Effector CD8-positive, alpha-beta T cell (primary cell): Measurements from ENCODE around the gene TSPAN9.

Experiments used
- DNase-seq: peaks from one replicate; lab custom pipeline; 2025; lab: John Stamatoyannopoulos, UW

The TSPAN9 gene

DNA sequence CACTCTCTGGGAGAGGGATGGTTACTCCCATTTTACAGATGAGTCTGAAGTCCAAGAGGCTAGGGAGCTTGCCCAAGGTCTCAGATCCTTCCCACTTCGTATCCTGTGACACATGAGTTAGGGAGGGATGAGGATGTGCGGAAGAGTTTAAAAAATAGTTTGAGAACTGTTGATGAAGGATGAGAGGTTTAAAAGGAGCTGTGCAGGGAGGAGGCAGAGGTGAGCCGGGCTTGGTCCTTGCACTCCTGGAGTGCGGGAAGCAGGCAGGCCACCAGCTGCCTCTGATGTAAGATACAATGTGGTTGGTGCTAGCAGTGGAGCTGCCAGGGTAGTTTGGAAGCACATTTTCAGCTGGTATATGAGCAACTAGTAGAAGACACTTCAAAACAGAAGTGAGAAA lies 46.5 kb downstream of the TSPAN9 start:
- no peak for DNase-seq

DNA sequence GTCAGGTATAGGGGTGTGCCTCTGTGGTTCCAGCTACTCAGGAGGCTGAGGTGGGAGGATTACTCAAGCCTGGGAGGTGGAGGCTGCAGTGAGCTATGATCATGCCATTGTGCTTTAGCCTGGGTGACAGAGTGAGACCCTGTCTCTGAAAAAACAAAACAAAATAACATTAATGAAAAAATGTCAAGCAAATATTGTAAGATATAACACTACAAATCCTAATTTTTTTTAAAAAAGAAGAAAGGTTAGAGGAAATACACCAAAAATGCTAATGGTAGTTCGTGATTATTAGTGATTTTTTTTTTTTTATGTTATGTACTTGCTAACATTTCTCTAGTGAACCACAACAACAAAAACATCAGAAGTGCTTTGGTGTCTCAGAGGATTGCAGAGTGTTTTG lies 47.7 kb downstream of the TSPAN9 start:
- DNase-seq = no peak

DNA sequence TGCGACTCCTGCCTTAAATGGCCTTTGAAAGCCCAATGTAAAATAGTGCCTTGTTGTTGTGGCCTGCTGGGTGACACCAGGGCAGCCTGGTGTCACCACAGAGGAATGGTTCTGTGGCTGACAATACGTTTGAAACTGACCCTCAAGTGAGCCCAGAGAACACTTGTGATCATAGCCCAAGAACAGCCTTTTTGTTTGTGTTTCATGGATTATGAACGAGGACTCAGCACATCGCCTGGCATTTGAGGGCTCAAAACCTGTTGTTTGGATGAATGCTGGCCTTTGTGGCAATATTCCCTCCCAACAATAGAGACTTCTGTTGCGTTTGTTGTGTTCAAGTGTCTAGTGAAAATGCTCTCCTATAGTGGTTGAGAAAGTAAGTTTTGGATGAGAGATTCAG lies 48.5 kb downstream of the TSPAN9 start:
- DNase-seq = no peak

DNA sequence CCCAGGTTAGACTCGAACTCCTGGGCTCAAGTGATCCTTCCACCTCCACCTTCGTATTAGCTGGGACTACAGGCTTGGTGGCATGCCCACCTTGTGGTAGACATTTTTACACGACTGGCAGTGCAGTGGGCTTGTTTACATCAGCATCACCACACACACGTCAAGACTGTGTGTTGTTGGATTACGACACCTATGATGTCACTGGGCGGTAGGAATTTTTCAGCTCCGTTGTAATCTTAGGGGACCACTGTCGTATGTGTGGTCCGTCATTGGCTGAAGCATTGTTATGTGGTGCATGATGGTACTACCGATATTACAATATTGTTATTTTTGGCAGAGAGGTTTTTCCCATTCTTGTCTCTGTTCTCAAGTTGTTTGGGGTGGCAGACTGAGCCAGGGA lies 50.7 kb downstream of the TSPAN9 start:
- DNase-seq = no peak

DNA sequence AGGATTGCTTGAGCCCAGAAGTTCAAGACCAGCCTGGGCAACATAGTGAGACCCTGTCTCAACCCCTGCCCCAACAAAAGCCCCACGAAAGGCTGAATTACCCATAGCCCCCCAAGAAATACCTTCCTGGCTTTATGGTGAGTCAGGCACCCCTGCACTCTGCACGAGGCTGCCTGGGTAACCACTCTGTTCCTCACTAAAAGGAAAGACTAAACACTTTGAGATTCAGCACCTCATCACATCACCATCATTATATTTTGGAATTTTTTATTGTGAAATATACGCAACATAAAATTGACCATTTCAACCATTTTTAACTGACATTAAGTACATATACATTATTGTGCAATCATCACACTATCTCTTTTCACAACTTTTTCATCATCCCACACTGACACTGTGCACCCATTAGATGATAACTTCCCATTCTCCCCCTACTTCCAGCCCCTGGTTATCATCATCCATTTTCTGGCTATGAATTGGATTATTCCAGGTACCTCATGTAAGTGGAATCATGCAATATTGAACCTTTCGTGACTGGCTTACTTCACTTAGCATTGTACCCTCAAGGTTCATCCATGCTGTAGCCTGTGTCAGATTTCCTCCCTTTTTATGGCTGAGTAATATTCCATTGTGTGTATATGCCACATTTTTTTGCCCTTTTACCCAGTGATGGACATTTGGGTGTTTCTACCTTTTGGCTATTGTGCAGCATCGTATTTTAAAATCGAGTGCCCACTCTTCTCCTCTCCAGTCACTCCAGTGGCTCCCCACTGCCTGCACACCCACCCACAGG lies 51.5 kb downstream of the TSPAN9 start:
- no peak for DNase-seq

DNA sequence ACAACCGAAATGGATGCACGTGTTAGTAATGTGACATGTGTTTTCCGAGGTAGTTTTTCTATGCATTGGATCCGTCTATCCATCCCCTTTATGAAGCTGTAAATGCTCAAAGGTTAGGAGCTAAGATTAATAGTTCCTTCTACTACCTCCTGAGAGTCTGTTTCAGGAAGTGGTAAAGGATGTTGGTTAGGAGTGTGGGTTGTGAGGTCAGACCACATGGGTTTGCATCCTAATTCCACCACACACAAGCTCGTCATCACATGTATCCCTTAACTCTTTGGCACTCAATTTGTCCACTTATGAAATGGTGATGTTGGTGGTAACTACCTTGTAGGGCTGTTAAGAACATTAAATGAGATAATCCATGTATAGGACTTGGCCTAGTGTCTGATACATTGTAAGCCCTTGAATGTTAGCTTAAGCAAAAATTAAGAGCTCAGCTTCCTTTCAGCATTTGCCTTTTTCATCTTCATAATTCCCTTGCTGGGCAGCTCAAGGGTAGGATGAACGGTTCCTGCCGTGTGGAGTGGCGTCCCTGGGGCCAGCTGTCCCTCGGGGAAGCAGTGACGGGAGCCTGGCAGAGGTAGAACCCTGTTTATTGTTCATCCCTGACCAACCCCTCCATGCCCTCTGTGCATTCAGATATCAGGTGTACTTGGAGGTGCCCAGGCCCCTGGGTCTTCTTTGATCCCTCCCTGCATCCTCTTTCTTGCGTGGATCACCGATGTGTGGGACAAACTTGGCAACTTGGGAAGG lies 52.3 kb downstream of the TSPAN9 start:
- DNase-seq = no peak

DNA sequence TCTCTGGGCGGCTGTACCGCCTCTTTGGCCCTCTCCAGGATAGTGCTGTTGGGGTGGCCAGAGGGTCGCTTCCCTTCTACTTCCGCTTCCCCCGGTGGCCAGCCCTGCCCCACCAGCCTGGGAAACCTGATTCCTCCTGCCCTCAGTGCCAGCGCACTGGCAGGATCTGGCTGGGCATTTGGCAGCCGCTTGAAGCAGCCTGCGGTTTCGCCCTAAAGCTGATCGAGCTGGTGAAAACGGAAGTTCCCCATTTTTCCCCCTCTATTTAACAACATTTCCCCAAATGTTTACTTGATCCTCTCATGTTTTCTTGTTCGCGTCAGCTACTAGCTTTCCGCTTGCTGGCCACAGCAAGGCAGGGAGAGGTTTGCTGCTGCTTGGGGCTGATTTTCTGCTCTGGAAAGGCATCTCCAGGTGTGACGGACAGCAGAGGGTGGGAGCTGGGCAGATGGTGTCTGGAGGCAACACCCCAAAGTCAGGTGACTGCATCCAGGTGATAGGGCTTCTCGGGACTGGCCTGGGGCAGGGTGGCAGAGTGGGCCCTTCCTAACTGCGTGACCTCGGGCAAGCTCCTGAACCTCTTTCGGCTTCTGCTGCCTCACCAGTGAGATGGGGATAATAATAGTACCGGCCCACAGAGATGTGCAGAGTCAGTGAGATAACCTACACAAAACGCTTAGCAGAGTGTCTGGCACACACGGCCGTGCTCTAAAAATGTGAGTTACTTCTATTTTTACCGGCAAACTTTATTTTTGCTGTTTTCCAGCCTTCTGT lies 53.1 kb downstream of the TSPAN9 start:
- DNase-seq = no peak

DNA sequence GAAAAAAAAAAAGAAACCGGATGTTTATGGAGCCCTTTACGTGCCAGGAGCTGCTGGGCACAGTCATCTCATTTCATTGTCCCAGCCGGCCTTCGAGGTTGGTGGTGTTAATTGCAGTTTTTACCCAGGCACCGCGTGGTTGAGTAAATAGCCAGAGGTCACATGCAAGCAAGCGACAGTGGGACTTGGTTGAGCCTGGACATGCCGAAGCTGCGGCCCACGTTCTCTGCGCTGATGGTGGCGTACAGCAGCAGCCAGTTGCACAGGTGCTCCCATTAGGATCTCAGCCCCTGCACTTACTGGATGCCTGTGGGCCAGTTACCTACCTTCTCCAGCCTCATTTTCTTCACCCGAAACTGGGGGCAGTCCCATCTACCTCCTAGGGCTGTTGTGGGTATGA lies 54.0 kb downstream of the TSPAN9 start:
- no peak for DNase-seq

DNA sequence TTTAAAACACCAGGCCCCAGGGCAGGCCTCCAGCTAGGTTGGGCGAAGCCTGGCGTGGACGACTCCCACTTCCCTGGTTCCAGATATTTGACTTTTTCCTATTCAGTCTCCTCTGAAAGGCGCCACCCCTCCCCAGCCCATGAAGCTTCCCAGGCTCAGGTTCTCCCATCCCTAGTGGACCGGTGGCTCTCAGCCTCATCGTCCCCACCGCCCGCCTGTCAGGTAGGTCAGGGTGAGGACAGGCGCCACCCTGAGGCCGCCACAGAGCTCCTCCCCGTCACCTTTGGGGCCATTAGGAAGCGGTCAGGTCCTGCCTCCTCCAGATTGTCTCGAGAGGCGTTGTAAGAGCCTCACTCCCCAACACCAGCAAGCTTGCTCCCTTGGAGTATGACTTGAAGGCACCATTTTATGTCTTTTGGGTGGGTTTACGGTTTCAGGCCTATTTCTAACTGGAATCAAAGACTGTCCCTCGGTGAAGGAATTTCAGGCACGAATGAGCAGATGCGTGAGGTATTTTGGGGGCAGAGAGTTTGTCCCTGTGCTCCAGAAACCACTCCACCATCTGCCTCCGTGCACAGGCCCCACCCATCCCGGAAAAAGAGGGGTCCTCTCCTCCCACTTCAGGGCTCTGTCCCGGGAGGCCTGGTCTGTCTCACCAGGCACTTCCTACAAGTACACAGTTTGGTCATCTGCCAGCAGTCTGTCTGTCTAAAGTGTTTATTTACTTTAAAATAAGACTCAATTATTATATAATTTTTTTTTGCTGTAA lies 55.6 kb downstream of the TSPAN9 start:
- DNase-seq = no peak

DNA sequence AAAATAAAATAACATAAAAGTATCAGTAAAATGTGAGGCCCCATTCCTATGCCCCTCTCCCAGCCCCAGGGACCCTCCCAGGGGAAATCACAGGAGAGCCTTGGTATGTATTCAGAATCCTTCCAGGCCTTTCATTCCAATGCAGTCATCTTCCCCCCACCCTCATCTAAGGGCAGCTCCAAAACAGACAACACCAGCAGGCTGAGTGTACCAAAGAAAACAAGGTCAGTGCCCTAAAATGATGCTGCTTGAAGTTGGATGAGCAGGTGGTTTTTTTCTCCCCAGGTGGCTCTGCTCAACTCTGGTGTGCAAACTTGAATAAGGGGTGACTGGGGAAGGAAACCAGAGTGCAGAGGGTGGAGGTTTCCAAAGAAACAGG lies 56.2 kb downstream of the TSPAN9 start:
- DNase-seq = no peak

DNA sequence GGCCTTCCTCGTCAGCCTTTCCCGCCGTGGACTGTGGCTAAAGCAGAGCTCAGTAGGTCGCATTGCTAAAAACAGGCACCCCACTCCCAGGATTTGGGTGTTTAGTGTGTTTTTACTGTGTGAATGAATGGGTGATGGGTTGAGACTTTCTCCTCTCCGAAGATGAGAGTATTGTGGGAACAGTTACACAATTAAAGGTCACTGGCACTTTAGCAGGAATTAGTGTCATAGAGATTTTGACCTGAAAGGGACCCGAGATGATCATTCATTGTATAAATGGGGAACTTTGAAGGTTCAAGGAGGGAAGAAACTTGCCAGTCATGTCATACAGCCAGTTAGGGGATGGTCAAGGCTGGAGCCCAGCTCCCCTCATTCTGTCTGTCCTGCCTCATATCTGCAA lies 56.9 kb downstream of the TSPAN9 start:
- DNase-seq = no peak

DNA sequence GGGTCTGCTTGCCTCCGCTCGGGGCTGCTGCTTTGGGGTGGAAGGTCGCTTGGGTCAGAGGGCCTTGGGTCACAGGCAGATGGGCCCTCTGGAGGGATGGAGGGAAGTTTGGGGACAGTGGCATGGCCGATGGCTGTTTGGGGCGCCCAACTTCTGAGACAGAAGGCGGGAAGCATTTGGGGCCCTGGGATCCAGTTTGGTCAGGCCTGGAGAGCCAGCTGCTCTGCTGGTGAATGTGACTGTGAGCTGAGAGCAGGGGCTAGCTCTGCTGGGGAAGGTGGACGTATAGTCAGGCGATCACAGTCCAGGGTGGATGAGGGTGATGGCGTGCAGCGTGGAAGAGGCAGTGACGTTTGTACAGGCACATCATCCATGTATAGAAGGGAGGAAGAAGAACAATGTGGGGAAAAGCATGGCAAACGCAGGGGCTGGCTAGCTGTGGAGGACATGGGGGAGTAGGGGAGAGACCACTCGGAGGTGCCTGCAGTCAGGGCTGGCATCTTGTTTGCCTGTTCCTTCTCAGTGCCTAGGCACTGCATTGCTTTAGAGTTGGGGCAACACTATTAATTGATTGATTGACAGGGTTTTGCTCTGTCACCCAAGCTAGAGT lies 57.5 kb downstream of the TSPAN9 start:
- no peak for DNase-seq

DNA sequence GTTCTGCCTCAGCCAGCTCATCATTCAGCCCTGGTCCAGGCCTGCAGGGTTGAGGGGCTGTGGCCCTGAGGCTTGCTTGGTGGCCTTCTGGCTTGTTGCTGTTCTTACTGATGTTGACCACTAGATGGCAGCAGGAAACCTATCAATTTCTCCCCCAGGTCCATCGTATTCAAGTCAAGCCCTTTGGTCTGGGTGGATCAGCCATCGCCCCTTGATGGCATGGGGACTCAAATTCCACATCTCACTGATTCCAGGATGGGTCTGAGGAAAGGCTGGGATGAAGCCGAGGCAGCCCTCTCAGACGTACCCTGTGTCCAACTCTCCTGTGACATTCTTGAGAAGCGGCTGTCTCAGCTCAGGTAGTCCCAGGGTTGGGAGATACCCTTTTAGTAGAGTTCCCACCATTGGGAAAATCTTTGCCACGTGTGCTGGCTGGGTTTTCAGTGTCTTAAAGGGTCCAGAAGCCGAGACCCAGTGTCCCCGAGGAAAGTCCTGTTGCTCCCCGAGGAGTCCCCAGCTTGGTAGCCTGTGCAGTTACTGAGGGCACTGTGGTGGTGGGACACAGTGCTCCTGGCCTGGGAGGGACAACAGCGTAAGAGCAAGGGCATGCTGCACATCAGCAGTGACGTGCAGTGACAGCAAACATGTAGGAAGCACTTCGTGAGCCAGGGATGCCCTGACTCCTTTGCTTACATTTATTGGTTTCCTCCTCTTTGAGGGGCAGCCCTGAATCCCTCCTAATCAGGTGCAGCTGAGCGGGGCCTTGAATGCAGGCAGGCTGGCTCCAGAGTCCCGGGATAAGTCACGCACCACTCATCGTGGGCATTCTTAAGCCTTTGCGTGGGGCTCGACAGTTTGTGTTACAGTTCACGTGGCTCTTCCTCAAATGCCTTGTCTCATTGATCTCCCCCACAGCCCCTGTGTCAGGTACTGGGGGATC lies 58.6 kb downstream of the TSPAN9 start:
- no peak for DNase-seq

DNA sequence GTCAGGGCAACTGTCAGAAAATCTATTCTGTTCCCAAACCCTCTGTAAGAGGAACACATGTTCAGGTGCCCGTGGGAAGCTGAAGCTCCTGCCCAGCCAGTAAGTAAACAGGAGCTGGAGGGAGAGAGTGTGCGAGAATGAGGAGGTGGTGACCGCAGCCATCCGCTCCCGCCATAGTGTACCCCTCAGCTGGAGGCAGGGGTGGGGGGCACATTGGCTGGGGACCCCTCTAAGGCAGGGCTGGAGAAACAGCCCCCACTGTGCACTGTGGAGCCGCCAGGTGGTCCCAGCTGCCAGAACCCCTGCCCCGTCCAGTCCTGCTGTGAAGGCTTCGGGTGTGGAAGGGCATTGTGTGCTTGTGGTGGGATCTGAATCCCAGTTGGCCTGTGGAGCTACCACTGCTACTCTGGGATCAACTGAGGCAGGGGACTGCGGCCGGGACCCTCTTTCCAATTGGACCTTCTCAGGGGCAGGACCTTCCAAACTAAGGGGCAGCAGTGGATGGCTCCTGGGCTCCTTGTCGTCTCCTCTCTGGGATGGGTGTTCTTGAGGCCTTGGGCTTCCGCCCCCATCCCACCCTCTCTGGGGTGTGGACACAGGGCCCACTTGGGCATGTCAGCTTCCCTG lies 59.6 kb downstream of the TSPAN9 start:
- DNase-seq = no peak

DNA sequence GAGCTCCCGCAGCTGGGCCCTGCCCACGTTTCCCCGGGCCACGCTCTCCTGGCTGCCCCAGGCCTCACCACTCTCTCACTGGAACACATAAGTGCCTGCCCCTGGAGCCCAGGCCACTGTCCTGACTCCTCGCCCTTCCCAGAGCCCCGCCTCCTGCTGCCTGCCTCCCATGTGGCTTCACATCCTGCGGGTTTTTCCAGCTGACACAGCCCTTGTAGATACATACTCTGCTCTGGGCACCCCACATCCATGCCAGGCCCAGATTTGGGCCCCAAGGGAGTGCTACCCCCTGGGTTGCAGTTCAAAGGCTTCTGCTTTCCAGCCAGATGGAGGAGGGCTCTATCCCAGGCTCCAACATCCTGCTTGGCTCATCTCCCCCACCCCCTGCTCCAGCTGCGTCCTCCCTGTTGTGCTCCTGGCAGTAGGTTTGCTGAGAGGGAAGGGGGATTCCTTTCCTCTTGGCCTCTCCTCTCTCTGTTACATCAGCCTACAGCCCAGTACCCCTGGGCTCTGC lies 60.1 kb downstream of the TSPAN9 start:
- DNase-seq = no peak

DNA sequence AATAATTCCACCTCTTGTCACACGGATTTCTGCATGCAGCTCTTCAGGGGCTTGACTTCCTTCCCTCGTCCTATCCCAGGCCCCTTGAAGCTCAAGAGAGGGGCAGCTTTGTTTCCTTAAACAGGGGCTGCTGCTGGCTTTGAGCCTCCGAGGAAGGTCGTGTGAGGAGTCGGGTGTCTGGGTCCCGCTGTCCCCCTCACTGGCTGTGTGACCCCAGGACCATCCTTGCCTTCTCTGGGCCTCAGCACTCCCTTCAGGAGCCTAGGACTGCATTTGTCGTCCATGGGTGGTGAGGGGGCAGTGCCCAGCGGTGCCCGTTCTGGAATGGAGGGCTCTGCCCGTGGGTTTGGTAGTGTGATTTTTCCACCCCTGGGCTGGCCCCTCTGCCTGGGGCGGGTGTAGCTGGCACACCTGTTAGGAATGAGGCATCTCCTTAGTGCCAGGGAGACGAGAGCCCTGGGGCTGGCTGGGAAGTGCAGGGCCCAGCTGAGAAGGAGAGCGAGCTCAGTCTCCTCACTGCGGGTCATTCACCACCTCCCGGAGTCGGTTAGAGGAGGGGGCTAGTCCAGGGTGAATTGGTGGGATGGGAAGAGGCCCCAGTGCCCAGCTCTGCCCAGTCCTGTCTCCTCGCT lies 60.8 kb downstream of the TSPAN9 start:
- no peak for DNase-seq

DNA sequence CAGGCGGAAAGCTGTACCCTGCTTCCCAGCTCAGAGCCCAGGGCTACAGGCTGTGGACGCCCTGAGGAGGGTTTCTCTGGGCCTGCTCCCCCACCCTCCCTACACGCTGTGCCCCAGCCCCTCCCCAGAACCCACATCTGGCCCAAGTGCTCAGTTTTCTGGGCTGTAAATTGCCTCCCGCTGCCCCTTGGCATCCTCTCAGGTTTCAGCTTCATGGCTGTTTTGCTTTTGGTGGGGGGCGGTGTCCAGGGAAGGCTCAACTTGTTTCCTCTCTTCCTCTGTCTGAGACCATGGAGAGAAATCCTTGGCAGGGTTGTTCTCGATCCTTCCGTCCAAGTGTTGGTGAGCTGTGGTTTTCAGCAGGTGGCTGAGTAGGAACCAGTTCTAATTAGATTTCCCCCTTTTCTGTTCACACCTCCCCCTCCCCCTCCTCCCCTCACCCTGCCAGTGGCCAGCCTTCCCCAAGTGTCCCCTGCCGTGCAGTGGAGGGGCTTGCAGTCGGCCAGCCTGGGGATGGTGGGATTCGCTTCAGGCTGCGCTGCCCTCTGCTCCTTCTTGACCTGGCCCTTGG lies 61.8 kb downstream of the TSPAN9 start:
- DNase-seq = no peak

DNA sequence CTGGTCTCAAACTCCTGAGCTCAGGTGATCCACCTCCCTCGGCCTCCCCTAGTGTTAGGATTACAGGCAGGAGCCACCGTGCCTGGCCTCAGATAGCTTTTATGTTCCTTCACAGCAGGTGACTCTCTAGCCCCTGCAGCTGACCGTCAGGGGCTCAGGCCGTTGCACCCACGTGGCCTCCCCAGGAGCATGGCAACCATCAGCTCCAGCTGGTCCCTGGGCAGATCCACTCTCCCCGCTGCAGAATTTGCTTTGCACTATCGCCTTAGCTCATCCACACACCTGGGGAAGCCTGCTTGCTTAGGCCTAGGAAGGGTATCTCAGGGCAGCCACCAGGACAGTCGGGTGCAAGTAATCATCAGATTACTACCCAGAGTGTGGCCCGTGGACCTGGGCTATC lies 62.6 kb downstream of the TSPAN9 start:
- DNase-seq = no peak

DNA sequence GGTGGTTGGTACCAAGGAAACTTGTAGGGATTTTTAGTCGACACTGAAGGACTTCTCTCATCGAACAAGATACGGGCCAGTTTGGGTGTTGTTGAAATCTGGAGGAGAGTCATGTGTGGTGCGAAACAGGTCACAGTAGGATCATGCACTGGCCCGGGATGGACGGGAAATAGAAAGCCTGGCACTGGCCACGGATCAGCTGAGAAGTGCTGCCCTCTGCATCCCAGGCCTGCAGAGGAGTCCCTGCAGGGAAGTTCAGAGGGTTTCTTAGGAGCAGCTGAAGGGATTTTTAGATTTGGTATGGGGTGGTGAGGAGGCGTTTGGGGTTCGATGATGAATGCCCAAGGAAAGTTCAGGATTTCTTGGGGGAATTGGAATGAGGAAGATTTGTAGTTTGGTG lies 63.1 kb downstream of the TSPAN9 start:
- no peak for DNase-seq
